ENCODE data around the gene S100A2.

- TF ChIP-seq CTCF (IDR thresholded peaks at IDR 0.05; ENCODE audit: low read depth, low read length, poor library complexity, severe bottlenecking) (no peak), EZH2phosphoT487 (IDR thresholded peaks at IDR 0.05; ENCODE audit: borderline replicate concordance, low read length) (no peak)
Measured at GRCh38 chr1:153612755-153613331, 47.2 kb upstream of the S100A2 start, which contains the start of gene S100A16.

All from DOHH2 (cell line).